ENCODE results near the gene CEACAM5.
A peak's percentile ranks its signal among the peaks of the same experiment; 100 is the strongest.
"Not testable (repeated sequence)": the region's sequence is repeated elsewhere in the genome, so short reads cannot be mapped to it uniquely, and the experiment has no call there.

Gene CEACAM5

DNA sequence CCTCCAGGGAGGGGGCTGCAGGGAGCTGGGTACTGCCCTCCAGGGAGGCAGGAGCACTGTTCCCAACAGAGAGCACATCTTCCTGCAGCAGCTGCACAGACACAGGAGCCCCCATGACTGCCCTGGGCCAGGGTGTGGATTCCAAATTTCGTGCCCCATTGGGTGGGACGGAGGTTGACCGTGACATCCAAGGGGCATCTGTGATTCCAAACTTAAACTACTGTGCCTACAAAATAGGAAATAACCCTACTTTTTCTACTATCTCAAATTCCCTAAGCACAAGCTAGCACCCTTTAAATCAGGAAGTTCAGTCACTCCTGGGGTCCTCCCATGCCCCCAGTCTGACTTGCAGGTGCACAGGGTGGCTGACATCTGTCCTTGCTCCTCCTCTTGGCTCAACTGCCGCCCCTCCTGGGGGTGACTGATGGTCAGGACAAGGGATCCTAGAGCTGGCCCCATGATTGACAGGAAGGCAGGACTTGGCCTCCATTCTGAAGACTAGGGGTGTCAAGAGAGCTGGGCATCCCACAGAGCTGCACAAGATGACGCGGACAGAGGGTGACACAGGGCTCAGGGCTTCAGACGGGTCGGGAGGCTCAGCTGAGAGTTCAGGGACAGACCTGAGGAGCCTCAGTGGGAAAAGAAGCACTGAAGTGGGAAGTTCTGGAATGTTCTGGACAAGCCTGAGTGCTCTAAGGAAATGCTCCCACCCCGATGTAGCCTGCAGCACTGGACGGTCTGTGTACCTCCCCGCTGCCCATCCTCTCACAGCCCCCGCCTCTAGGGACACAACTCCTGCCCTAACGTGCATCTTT lies 7.8 kb upstream of the CEACAM5 start:
- no peak for DNase-seq (ENCODE audit: low read depth in 2 of 2)

DNA sequence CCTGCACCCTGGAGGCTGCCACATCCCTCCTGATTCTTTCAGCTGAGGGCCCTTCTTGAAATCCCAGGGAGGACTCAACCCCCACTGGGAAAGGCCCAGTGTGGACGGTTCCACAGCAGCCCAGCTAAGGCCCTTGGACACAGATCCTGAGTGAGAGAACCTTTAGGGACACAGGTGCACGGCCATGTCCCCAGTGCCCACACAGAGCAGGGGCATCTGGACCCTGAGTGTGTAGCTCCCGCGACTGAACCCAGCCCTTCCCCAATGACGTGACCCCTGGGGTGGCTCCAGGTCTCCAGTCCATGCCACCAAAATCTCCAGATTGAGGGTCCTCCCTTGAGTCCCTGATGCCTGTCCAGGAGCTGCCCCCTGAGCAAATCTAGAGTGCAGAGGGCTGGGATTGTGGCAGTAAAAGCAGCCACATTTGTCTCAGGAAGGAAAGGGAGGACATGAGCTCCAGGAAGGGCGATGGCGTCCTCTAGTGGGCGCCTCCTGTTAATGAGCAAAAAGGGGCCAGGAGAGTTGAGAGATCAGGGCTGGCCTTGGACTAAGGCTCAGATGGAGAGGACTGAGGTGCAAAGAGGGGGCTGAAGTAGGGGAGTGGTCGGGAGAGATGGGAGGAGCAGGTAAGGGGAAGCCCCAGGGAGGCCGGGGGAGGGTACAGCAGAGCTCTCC lies 6.9 kb upstream of the CEACAM5 start:
- no peak for DNase-seq (ENCODE audit: low read depth in 2 of 2)

DNA sequence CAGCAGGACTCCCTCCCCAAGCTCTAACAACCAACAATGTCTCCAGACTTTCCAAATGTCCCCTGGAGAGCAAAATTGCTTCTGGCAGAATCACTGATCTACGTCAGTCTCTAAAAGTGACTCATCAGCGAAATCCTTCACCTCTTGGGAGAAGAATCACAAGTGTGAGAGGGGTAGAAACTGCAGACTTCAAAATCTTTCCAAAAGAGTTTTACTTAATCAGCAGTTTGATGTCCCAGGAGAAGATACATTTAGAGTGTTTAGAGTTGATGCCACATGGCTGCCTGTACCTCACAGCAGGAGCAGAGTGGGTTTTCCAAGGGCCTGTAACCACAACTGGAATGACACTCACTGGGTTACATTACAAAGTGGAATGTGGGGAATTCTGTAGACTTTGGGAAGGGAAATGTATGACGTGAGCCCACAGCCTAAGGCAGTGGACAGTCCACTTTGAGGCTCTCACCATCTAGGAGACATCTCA lies 6.2 kb upstream of the CEACAM5 start:
- no peak for DNase-seq (ENCODE audit: low read depth in 2 of 2)

DNA sequence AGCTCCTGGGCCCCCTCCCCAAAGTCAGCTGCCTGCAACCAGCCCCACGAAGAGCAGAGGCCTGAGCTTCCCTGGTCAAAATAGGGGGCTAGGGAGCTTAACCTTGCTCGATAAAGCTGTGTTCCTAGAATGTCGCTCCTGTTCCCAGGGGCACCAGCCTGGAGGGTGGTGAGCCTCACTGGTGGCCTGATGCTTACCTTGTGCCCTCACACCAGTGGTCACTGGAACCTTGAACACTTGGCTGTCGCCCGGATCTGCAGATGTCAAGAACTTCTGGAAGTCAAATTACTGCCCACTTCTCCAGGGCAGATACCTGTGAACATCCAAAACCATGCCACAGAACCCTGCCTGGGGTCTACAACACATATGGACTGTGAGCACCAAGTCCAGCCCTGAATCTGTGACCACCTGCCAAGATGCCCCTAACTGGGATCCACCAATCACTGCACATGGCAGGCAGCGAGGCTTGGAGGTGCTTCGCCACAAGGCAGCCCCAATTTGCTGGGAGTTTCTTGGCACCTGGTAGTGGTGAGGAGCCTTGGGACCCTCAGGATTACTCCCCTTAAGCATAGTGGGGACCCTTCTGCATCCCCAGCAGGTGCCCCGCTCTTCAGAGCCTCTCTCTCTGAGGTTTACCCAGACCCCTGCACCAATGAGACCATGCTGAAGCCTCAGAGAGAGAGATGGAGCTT lies 4.7 kb upstream of the CEACAM5 start:
- DNase-seq (ENCODE audit: low read depth in 2 of 2), result no peak

DNA sequence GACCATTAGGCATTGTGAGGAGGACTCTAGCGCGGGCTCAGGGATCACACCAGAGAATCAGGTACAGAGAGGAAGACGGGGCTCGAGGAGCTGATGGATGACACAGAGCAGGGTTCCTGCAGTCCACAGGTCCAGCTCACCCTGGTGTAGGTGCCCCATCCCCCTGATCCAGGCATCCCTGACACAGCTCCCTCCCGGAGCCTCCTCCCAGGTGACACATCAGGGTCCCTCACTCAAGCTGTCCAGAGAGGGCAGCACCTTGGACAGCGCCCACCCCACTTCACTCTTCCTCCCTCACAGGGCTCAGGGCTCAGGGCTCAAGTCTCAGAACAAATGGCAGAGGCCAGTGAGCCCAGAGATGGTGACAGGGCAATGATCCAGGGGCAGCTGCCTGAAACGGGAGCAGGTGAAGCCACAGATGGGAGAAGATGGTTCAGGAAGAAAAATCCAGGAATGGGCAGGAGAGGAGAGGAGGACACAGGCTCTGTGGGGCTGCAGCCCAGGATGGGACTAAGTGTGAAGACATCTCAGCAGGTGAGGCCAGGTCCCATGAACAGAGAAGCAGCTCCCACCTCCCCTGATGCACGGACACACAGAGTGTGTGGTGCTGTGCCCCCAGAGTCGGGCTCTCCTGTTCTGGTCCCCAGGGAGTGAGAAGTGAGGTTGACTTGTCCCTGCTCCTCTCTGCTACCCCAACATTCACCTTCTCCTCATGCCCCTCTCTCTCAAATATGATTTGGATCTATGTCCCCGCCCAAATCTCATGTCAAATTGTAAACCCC lies 2.8 kb upstream of the CEACAM5 start:
- DNase-seq (ENCODE audit: low read depth in 2 of 2), result no peak

DNA sequence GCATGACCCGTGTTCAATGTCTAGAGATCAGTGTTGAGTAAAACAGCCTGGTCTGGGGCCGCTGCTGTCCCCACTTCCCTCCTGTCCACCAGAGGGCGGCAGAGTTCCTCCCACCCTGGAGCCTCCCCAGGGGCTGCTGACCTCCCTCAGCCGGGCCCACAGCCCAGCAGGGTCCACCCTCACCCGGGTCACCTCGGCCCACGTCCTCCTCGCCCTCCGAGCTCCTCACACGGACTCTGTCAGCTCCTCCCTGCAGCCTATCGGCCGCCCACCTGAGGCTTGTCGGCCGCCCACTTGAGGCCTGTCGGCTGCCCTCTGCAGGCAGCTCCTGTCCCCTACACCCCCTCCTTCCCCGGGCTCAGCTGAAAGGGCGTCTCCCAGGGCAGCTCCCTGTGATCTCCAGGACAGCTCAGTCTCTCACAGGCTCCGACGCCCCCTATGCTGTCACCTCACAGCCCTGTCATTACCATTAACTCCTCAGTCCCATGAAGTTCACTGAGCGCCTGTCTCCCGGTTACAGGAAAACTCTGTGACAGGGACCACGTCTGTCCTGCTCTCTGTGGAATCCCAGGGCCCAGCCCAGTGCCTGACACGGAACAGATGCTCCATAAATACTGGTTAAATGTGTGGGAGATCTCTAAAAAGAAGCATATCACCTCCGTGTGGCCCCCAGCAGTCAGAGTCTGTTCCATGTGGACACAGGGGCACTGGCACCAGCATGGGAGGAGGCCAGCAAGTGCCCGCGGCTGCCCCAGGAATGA lies 1.5 kb upstream of the CEACAM5 start:
- peak; percentile 10 to 21 for DNase-seq (ENCODE audit: low read depth in 2 of 2)

DNA sequence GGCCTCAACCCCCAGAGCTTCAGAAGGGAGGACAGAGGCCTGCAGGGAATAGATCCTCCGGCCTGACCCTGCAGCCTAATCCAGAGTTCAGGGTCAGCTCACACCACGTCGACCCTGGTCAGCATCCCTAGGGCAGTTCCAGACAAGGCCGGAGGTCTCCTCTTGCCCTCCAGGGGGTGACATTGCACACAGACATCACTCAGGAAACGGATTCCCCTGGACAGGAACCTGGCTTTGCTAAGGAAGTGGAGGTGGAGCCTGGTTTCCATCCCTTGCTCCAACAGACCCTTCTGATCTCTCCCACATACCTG lies 969 bp upstream of the CEACAM5 start:
- no peak for DNase-seq (ENCODE audit: low read depth in 2 of 2)

DNA sequence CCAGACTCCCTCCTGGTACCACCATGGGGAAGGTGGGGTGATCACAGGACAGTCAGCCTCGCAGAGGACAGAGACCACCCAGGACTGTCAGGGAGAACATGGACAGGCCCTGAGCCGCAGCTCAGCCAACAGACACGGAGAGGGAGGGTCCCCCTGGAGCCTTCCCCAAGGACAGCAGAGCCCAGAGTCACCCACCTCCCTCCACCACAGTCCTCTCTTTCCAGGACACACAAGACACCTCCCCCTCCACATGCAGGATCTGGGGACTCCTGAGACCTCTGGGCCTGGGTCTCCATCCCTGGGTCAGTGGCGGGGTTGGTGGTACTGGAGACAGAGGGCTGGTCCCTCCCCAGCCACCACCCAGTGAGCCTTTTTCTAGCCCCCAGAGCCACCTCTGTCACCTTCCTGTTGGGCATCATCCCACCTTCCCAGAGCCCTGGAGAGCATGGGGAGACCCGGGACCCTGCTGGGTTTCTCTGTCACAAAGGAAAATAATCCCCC lies 505 bp upstream of the CEACAM5 start:
- DNase-seq (ENCODE audit: low read depth in 2 of 2), result no peak

DNA sequence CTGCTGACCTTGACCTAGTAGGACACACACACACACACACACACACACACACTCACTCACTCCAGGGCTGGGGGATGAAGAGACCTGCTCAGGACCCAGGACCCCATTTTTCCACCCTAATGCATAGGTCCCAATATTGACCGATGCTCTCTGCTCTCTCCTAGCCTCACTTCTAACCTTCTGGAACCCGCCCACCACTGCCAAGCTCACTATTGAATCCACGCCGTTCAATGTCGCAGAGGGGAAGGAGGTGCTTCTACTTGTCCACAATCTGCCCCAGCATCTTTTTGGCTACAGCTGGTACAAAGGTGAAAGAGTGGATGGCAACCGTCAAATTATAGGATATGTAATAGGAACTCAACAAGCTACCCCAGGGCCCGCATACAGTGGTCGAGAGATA lies 1.1 kb downstream of the CEACAM5 start:
- DNase-seq (ENCODE audit: low read depth in 2 of 2), result not testable (repeated sequence)

DNA sequence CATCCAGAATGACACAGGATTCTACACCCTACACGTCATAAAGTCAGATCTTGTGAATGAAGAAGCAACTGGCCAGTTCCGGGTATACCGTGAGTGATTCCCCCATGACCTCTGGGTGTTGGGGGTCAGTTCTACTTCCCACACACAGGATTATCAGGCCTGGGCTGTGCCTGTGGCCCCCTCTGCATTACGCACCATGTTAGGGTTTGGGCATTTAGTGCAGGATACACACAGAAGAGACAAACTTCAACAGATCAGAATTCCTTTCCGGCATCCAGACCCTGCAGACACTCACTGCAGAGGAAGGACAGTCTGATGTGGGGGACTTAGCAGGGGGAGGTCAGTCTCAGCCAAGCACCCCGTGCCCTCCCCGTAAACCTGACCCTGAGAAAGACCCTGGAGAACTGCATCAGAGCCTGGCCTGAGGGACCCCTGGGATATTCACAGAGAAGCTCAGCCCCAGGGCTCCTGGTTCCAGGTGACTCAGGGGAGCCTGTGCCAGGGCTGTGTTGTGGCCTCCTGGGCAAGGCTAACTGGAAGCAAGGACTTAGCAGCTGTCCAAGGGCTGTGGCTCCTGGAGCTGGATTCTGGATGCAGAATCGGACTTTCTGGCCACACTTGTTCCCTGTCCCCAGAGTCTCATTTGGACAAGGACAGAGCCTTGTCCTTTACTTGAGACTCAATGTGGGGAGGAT lies 1.7 kb downstream of the CEACAM5 start:
- no peak for DNase-seq (ENCODE audit: low read depth in 2 of 2)

DNA sequence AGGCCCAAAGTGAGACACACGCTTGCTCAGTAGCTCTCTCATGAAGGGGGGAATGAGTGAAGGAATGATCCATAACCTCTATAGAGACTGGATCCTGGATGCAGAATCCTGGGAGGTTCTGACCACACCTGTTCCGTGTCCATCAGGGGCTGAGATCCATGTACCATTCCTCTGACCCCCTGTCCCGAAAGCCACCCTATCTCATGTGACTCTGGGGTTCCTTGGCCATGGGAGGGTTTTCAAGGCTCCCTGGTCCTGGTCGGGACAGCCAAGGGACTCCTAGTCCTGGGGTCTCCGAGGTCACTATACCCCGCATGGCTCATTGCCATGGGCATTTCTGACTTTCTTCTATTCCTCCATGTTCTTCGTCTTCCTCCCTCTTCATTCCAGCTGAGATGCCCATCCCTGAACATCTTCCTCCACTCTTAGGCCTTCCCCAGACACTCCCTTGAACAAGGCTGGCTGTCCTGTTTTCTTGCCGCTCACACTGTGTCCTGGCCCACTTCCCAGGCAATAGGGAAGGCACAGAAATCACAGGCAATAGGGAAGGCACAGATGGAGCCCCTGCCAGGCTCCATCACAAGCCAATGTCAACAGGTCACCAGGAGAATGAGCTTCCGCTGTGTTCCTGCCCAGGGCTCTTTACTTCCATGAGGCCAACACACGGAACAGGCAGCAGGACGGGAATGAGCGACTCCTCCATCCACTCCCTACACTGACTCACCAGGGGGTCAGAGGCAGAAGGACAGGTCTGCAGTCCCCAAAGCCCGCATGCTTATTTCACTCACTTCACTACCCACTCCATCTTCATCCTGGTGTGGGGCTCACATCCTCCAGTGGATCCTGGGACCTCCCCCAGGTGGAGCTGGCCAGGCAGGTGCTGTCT lies 3.2 kb downstream of the CEACAM5 start:
- no peak for DNase-seq (ENCODE audit: low read depth in 2 of 2)

DNA sequence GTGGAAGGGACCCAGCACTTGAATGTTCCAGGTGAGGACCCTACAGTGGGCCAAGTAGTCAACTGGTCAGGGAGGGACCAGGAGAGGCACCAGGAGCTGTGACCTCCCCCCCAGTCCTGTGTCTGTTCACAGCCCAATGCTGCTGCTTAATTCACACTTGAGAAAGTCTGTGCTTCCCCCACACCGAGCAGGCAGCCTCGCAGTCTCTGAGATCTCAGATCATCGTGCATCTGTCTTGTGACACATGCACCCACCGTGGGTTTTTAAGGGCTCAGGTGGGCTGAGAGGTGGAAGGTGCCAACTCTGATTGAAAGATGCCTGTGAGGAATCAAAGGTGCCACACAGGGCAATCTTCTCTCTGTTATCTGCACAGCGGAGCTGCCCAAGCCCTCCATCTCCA lies 6.2 kb downstream of the CEACAM5 start:
- DNase-seq (ENCODE audit: low read depth in 2 of 2), result no peak

DNA sequence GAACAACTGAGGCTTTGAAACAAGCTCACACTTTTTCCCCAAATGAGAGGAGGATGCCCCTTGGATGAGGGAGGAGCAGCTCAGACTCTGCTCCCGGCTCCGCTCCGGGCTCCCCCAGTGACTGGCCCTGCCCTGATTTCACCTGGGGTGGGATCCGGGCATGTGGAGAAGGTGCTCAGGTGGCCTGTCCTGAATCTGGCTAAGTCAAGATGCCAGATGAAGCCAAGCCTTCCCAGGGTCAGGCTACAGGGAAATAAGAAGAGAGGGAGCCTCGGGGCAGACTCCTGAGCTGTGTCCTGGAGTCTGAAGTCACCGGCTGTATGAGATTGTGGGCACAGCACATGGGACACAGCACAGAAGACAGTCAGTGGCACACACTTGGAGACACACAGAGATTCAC lies 10.3 kb downstream of the CEACAM5 start:
- no peak for DNase-seq (ENCODE audit: low read depth in 2 of 2)

DNA sequence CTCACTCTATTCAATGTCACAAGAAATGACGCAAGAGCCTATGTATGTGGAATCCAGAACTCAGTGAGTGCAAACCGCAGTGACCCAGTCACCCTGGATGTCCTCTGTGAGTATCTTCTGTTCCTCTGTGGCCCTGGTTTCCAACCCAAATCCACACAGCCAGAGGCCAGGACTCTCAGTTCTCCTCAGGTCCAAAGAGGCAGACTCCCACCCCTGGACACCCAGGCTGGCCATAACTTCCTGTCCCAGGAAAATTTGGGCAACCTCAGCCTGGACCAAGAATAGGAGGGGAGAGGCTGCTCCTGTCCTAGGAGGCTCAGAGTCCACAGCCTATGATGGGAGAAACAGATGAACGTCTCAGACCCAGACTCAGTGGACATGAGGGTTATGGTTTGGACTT lies 11.7 kb downstream of the CEACAM5 start:
- no peak for DNase-seq (ENCODE audit: low read depth in 2 of 2)

DNA sequence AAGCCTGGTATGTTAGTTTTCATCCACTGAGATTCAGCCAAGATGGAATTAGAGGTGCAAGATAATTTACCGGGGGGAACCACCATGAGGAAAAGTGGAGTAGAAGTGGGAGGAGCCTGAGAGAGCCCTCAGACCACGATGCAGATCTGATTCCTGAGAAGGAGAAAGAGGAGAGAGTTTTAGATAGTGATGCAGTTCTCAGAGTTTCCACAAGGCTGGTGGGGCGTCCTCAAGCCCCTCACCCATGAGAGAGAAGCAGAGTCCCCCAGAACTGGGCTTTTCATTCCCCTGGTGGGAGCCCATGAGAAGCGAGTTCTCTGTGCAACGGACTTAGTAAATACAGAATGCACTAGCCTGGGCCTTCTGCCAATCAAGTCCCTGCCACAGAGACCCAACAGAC lies 18.1 kb downstream of the CEACAM5 start:
- no peak for DNase-seq (ENCODE audit: low read depth in 2 of 2)

DNA sequence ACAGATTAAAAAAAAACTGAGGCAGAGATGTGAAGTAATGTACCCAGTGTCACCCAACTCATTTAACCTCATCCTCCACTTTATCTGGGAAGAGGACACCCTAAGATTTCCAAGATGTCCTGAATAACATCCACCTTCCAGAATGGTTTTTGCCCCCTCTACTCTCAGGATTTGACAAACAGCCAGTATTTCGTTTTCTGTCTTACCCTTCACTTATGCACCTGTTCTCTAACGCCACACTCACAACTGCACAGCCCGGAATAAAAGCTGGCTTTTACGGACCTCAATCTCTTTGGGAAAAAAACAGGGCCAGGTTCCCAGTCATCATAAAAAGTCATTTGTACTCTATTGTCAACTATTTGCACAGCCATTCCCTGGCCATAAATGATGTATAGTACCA lies 25.7 kb downstream of the CEACAM5 start:
- no peak for DNase-seq (ENCODE audit: low read depth in 2 of 2)

DNA sequence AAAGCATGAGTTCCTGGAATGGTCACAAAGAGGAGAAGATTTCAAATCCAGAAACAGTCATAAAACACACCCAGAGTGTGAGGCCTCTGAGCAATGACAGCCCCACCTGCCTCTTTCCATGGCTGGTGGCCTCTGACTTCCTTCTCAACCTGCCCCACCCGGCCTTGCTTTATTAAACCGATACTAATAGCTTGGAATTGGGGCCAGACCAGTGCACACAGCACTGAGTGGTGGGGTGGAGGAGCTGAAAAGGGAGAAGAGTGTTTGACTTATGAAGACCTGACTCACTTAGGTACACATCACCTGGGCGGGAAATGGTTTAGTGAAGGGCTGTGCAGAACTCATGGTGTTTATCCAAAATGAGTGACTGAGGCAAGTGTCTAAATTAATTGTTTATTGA lies 26.2 kb downstream of the CEACAM5 start:
- no peak for DNase-seq (ENCODE audit: low read depth in 2 of 2)

DNA sequence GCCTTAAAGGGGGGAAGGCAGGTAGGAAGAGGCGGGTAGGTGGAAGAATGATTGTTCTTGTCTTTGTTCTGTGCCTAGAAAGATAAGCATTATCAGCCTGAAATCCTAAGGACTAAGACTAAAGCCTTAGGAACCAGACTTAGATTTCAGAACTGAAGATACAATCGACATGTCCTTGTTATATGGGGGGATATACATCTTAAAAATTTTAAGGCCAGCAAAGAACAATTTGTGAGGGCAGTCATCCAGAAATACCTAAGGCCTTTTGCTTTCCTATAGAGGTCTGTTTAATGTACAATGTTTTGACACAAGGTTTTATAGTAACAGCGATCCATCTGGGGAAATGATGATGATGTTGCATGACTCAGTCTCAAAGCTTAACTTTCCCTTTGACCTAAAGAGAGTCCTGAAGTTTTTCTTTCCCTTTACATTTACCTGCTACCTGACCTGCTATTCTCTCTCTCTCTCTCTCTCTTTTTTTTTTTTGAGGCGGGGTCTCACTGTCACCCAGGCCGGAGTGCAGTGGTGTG lies 26.7 kb downstream of the CEACAM5 start:
- no peak for DNase-seq (ENCODE audit: low read depth in 2 of 2)

DNA sequence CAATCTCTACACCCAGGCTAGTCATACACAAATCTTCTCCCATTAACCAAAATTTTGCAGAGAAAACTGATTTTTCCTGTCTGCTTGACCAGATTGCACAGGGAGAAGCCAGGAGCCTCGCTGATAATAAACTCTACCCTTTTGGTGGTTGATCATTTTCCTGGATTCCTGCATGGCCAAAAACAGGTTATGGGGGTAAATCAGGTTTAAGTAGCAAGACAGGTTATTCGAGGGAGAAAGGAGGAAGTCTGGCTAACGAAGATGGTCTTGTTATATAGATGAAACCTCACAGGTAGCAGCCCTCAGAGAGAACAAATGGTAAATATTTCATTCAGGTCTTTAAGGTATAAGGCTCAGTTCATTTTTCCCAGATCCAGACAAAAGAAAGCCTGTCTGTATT lies 30.9 kb downstream of the CEACAM5 start:
- no peak for DNase-seq (ENCODE audit: low read depth in 2 of 2)
